Ishikawa (cell line): Measurements from ENCODE around the gene ANGPTL7.

ENCODE experiments used
- CEBPB ChIP-seq: IDR thresholded peaks from 2 replicates; pipeline ENCODE4 v1.6.1; 2012
- CREB1 ChIP-seq: IDR thresholded peaks from 2 replicates; pipeline ENCODE4 v1.6.1; 2012; ENCODE audit warnings: low read depth
- EGR1 ChIP-seq: IDR thresholded peaks from 2 replicates; pipeline ENCODE4 v1.6.1; 2012
- EP300 ChIP-seq: IDR thresholded peaks from 2 replicates; pipeline ENCODE4 v1.6.1; 2012; ENCODE audit warnings: borderline replicate concordance
- FOXM1 ChIP-seq: IDR thresholded peaks from 2 replicates; pipeline ENCODE4 v1.6.1; 2012; ENCODE audit warnings: low read depth, borderline replicate concordance
- NFIC ChIP-seq: IDR thresholded peaks from 2 replicates; pipeline ENCODE4 v1.6.1; 2012
- RAD21 ChIP-seq: IDR thresholded peaks from 2 replicates; pipeline ENCODE4 v1.6.1; 2012; ENCODE audit warnings: low read depth
- TAF1 ChIP-seq: IDR thresholded peaks from 2 replicates; pipeline ENCODE4 v1.6.1; 2012; ENCODE audit warnings: low read depth, mild to moderate bottlenecking
- TCF12 ChIP-seq: IDR thresholded peaks from 2 replicates; pipeline ENCODE4 v1.6.1; 2012; ENCODE audit warnings: low read depth
- TEAD4 ChIP-seq: IDR thresholded peaks from 2 replicates; pipeline ENCODE4 v1.6.1; 2012
- YY1 ChIP-seq: IDR thresholded peaks from 2 replicates; pipeline ENCODE4 v1.6.1; 2012; ENCODE audit warnings: low read depth
- ZBTB7A ChIP-seq: IDR thresholded peaks from 2 replicates; pipeline ENCODE4 v1.6.1; 2012; ENCODE audit warnings: low read depth
- TF ChIP-seq, protein P1 (sequence below): IDR thresholded peaks from 2 replicates; pipeline ENCODE4 v1.6.1; 2012
- TF ChIP-seq, protein P2 (sequence below): IDR thresholded peaks from 2 replicates; pipeline ENCODE4 v1.6.1; 2012
- TF ChIP-seq, protein P3 (sequence below): IDR thresholded peaks from 2 replicates; pipeline ENCODE4 v1.6.1; 2012; ENCODE audit warnings: low read depth, mild to moderate bottlenecking

The ANGPTL7 gene

DNA sequence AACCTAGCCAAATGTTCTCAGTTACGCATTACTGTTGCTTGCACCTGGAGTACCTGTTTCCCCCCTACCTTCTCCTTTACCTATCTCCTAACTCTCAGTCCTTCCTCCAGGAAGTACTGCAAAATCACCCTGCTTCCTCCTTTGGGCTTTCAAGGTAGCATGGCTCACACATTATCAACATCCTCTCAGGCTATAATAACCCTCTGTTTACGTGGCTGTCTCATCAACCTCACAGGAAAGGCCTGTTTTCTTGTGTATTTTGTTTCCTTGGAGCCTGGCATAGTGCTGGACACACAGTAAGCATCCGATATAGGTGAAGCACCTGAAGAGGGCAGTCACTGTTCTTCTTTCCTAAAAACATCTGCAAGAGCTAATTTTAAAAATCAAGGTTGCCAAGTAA lies 32.7 kb upstream of the ANGPTL7 start:
- no peak for TF ChIP-seq RAD21
- TF ChIP-seq FOXM1 = no peak
- TF ChIP-seq, protein P1, sequence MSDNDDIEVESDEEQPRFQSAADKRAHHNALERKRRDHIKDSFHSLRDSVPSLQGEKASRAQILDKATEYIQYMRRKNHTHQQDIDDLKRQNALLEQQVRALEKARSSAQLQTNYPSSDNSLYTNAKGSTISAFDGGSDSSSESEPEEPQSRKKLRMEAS = no peak
- TF ChIP-seq YY1 = no peak
- no peak for TF ChIP-seq TEAD4
- TF ChIP-seq CEBPB = no peak
- no peak for TF ChIP-seq EGR1
- no peak for TF ChIP-seq TCF12
- TF ChIP-seq TAF1 = no peak
- TF ChIP-seq EP300 = no peak

DNA sequence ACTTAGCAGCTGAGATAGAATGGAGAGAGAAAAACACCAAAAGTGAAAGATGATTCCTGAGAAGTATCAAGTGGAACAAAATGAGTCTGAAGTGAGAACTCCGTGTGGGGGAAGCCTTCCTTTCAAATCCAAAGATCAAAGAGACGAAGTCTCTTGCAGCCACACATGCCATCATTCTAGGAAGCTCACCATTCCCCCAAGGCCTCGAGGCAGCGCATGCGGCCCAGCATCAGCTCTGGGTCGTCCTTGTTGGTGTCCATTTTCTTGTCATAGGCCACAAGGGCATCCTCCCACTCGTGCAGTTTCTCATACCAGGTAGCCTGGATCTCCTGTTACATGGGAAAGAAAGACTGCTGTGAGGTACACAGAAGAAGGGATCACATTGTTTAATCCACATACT lies 32.2 kb upstream of the ANGPTL7 start:
- TF ChIP-seq, protein P2, sequence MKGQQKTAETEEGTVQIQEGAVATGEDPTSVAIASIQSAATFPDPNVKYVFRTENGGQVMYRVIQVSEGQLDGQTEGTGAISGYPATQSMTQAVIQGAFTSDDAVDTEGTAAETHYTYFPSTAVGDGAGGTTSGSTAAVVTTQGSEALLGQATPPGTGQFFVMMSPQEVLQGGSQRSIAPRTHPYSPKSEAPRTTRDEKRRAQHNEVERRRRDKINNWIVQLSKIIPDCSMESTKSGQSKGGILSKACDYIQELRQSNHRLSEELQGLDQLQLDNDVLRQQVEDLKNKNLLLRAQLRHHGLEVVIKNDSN = no peak
- TF ChIP-seq, protein P1 = no peak
- TF ChIP-seq EP300 (no peak), NFIC (no peak), CEBPB (no peak), ZBTB7A (no peak), EGR1 (no peak), YY1 (no peak)

DNA sequence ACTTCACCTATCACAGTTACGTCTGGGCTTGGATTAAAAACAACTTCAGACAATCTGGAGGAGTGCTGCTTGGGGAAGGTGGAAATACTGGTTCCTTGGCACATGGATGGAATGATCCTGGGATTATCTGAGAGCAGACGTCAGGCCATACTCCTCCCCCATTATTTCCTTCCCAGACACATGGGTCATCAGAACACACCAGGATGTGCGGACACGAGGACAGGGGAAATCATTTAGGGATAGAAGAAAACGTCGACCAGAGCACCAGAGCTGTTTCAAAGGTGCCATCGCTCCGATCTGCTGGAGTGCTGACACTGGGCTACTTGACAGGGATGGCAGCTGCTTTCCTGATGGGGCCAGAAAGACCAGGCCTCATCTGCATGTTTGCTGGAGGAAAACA lies 31.8 kb upstream of the ANGPTL7 start:
- TF ChIP-seq TCF12 (no peak), EGR1 (no peak), ZBTB7A (no peak), CREB1 (no peak), TAF1 (no peak), EP300 (no peak), NFIC (no peak), RAD21 (no peak), TEAD4 (no peak), YY1 (no peak)
- TF ChIP-seq, protein P3, sequence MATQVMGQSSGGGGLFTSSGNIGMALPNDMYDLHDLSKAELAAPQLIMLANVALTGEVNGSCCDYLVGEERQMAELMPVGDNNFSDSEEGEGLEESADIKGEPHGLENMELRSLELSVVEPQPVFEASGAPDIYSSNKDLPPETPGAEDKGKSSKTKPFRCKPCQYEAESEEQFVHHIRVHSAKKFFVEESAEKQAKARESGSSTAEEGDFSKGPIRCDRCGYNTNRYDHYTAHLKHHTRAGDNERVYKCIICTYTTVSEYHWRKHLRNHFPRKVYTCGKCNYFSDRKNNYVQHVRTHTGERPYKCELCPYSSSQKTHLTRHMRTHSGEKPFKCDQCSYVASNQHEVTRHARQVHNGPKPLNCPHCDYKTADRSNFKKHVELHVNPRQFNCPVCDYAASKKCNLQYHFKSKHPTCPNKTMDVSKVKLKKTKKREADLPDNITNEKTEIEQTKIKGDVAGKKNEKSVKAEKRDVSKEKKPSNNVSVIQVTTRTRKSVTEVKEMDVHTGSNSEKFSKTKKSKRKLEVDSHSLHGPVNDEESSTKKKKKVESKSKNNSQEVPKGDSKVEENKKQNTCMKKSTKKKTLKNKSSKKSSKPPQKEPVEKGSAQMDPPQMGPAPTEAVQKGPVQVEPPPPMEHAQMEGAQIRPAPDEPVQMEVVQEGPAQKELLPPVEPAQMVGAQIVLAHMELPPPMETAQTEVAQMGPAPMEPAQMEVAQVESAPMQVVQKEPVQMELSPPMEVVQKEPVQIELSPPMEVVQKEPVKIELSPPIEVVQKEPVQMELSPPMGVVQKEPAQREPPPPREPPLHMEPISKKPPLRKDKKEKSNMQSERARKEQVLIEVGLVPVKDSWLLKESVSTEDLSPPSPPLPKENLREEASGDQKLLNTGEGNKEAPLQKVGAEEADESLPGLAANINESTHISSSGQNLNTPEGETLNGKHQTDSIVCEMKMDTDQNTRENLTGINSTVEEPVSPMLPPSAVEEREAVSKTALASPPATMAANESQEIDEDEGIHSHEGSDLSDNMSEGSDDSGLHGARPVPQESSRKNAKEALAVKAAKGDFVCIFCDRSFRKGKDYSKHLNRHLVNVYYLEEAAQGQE = no peak
- TF ChIP-seq, protein P2 = no peak
- TF ChIP-seq, protein P1 = no peak

DNA sequence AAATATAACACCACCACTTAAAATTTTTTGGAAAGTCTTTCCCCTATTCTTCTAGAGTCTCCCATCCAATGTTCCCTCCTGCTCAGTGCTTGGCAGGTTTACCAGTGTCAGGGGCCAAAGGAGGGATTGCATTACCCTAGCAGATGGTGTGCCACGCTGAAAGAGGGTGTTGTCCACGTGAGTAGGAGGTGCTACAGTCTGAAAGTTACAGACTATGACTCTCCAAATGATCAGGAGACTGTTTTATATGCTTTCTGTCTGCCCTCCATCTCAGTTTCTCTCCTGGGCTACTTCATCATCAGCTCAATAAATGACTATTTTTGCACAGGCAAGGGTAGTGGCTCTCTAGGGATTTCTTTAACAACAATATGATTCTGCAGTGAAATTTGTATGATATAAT lies 31.3 kb upstream of the ANGPTL7 start:
- no peak for TF ChIP-seq TAF1
- TF ChIP-seq EP300 = no peak
- TF ChIP-seq, protein P1 = no peak
- TF ChIP-seq ZBTB7A = no peak
- no peak for TF ChIP-seq CREB1
- TF ChIP-seq, protein P2 = no peak
- no peak for TF ChIP-seq CEBPB
- TF ChIP-seq, protein P3 = no peak
- no peak for TF ChIP-seq EGR1
- no peak for TF ChIP-seq TCF12
- TF ChIP-seq TEAD4 = no peak
- TF ChIP-seq RAD21 = no peak
- TF ChIP-seq YY1 = no peak
- TF ChIP-seq FOXM1 = no peak
- TF ChIP-seq NFIC = no peak

DNA sequence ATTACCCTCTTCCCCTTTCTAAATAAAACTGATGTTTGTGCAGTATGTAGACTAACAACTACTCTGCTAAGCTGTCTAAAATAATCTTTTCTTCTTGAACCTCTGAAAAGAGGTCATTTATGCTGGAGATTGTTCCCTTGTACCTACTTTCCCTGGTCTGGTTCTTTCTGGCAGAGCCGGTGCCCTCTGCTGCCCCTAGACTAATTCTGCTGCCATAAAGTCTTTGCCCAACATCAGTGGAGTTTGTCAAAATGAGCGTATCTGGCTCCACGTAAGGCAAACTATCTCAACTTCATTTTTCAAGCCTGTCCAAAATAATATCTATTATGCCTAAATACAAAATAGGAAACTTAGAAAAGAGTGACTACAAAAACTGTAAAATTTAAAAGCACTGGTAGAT lies 30.9 kb upstream of the ANGPTL7 start:
- TF ChIP-seq ZBTB7A = no peak
- no peak for TF ChIP-seq TEAD4
- TF ChIP-seq TAF1 = no peak
- TF ChIP-seq, protein P2 = no peak
- TF ChIP-seq, protein P3 = no peak
- TF ChIP-seq EP300 = no peak
- no peak for TF ChIP-seq NFIC
- TF ChIP-seq YY1 = no peak
- TF ChIP-seq, protein P1 = no peak
- no peak for TF ChIP-seq FOXM1
- no peak for TF ChIP-seq TCF12
- TF ChIP-seq RAD21 = no peak
- no peak for TF ChIP-seq EGR1
- TF ChIP-seq CEBPB = no peak
